Measurements from ENCODE around the gene RSL24D1. TPM values are rescaled to one million over a fixed set of nuclear protein-coding genes. Genes with fewer than 3 reads are reported as not detected.

Gene RSL24D1
- total and polyA plus RNA-seq, 9 of the 15 experiments (the other 6 are each of a cell fraction or from before 2014, with no cell fraction given) = 133 to 324 (median 223) TPM

DNA sequence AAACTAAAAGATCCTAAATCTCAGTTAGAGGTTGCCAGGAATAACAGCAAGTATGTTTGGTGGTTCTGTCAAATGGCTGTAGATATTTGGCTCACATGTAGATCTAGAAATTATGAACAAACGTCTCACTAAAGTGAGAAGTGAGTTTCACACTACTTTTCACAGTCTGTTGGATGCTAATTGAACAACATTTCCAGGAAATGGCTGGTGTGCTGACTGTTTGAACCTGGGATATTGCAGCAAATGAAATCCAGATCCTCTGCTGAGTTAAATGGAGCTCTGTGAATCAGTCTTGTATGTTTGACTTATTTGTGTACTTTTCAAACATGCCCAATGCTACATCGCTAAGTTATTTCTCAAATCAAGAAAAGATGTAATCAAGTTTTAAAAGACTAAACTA, 21.3 kb upstream of the RSL24D1 start:
- no peaks in the 10 kb centered on the region for H3K9me1 ChIP-seq (ENCODE audit: control insufficient read depth, insufficient read depth, low read length)
- no peak overlapping the region for H3K27ac ChIP-seq (ENCODE audit: extremely low read depth, low read depth, low read length)
- intact Hi-C loops (cut with micrococcal nuclease) (loop anchor here (1.0 kb wide), 2 partner anchors 217 to 221 kb away; no protein-coding TSS in a partner anchor), in situ Hi-C loops (cut with MboI) (loop anchor here (5.0 kb wide), 2 partner anchors 69 to 219 kb away; partner anchors contain the start of gene RAB27A)
- H3K9me3 ChIP-seq (replicated peaks; ENCODE audit: control insufficient read depth, insufficient read depth, low read depth, low read length) = no peaks in the 10 kb centered on the region
- H3K79me2 ChIP-seq (ENCODE audit: control insufficient read depth, insufficient read depth, low read length) = no peaks in the 10 kb centered on the region
- peak; percentile 9; the same call in 2 of the 3 replicates for ATAC-seq
- no peak overlapping the region for H2AFZ ChIP-seq (ENCODE audit: low read depth, low read length)
- no peak overlapping the region for H3K4me2 ChIP-seq (ENCODE audit: insufficient read depth, low read length)
- H3K4me3 ChIP-seq = no peak overlapping the region
- no peak for DNase-seq (ENCODE audit: extremely low read depth in 1 of 4, low spot score in 3 of 4)
- H4K20me1 ChIP-seq (replicated peaks; ENCODE audit: control insufficient read depth, insufficient read depth, low read length) = no peaks in the 10 kb centered on the region
- H3K36me3 ChIP-seq (ENCODE audit: control insufficient read depth, insufficient read depth, low read length) = peaks cover 68% of the 10 kb centered on the region
- no peak overlapping the region for H3K9ac ChIP-seq (ENCODE audit: insufficient read depth in 1 of 2, low read depth in 2 of 2, low read length in 2 of 2)
- H3K27me3 ChIP-seq (ENCODE audit: control insufficient read depth in 2 of 2, insufficient read depth in 2 of 2, low read length in 2 of 2) = no peaks in the 10 kb centered on the region
- BruUV-seq (replicated peaks) = no TSS peak
- POLR2A ChIA-PET = interaction anchor here (1.1 to 3.9 kb wide), 3 partner anchors 21 to 69 kb away, joined by 3 to 13 read pairs (median 3); partner anchors contain the start of gene RSL24D1
- 57% methylated on average over 2 of the region's 2 CpGs for WGBS (ENCODE audit: insufficient coverage, low coverage, missing lambda C conversion rate)
- H3K4me1 ChIP-seq (replicated peaks in 1 of 2; ENCODE audit: control insufficient read depth in 2 of 2, insufficient read depth in 2 of 2, low read length in 2 of 2) = peaks cover 0 to 25% of the 10 kb centered on the region in 2 experiments; a peak in 4 of 5 replicates
- CTCF ChIA-PET (ENCODE audit: low intra/inter-chr PET ratio) = interaction anchor here (0.5 to 2.3 kb wide), 5 partner anchors 21 to 1211 kb away, joined by 3 to 36 read pairs (median 4); partner anchors contain the start of genes RAB27A and RSL24D1
- FAIRE-seq = no peak
- TF ChIP-seq, protein P1, sequence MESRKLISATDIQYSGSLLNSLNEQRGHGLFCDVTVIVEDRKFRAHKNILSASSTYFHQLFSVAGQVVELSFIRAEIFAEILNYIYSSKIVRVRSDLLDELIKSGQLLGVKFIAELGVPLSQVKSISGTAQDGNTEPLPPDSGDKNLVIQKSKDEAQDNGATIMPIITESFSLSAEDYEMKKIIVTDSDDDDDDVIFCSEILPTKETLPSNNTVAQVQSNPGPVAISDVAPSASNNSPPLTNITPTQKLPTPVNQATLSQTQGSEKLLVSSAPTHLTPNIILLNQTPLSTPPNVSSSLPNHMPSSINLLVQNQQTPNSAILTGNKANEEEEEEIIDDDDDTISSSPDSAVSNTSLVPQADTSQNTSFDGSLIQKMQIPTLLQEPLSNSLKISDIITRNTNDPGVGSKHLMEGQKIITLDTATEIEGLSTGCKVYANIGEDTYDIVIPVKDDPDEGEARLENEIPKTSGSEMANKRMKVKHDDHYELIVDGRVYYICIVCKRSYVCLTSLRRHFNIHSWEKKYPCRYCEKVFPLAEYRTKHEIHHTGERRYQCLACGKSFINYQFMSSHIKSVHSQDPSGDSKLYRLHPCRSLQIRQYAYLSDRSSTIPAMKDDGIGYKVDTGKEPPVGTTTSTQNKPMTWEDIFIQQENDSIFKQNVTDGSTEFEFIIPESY (CRISPR knock-in tag; IDR thresholded peaks at IDR 0.05) = no peak
- TF ChIP-seq NFATC3 (IDR thresholded peaks at IDR 0.05) (no peak), ZNF583 (CRISPR knock-in tag; IDR thresholded peaks at IDR 0.05) (no peak), SNIP1 (IDR thresholded peaks at IDR 0.05; ENCODE audit: low read depth) (no peak), PML (IDR thresholded peaks at IDR 0.05; ENCODE audit: low read length) (no peak), DMBX1 (CRISPR knock-in tag; IDR thresholded peaks at IDR 0.05; ENCODE audit: borderline replicate concordance) (no peak), ZNF3 (CRISPR knock-in tag; IDR thresholded peaks at IDR 0.05) (no peak), RBM14 (IDR thresholded peaks at IDR 0.05; ENCODE audit: borderline replicate concordance, insufficient read depth, low read depth, low read length) (no peak), HNRNPK (IDR thresholded peaks at IDR 0.05; ENCODE audit: low read depth, low read length, poor library complexity, severe bottlenecking) (no peak), SIN3B (IDR thresholded peaks at IDR 0.05; ENCODE audit: low read depth) (no peak), STAG1 (CRISPR knock-in tag; IDR thresholded peaks at IDR 0.05; ENCODE audit: borderline replicate concordance) (no peak)
- TF ChIP-seq, protein P2, sequence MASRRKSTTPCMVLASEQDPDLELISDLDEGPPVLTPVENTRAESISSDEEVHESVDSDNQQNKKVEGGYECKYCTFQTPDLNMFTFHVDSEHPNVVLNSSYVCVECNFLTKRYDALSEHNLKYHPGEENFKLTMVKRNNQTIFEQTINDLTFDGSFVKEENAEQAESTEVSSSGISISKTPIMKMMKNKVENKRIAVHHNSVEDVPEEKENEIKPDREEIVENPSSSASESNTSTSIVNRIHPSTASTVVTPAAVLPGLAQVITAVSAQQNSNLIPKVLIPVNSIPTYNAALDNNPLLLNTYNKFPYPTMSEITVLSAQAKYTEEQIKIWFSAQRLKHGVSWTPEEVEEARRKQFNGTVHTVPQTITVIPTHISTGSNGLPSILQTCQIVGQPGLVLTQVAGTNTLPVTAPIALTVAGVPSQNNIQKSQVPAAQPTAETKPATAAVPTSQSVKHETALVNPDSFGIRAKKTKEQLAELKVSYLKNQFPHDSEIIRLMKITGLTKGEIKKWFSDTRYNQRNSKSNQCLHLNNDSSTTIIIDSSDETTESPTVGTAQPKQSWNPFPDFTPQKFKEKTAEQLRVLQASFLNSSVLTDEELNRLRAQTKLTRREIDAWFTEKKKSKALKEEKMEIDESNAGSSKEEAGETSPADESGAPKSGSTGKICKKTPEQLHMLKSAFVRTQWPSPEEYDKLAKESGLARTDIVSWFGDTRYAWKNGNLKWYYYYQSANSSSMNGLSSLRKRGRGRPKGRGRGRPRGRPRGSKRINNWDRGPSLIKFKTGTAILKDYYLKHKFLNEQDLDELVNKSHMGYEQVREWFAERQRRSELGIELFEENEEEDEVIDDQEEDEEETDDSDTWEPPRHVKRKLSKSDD (conservative IDR thresholded peaks at IDR 0.05; ENCODE audit: low read length) = no peak
- TF ChIP-seq, protein P3, sequence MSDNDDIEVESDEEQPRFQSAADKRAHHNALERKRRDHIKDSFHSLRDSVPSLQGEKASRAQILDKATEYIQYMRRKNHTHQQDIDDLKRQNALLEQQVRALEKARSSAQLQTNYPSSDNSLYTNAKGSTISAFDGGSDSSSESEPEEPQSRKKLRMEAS (CRISPR knock-in tag; IDR thresholded peaks at IDR 0.05) = no peak
- TF ChIP-seq, protein P4, sequence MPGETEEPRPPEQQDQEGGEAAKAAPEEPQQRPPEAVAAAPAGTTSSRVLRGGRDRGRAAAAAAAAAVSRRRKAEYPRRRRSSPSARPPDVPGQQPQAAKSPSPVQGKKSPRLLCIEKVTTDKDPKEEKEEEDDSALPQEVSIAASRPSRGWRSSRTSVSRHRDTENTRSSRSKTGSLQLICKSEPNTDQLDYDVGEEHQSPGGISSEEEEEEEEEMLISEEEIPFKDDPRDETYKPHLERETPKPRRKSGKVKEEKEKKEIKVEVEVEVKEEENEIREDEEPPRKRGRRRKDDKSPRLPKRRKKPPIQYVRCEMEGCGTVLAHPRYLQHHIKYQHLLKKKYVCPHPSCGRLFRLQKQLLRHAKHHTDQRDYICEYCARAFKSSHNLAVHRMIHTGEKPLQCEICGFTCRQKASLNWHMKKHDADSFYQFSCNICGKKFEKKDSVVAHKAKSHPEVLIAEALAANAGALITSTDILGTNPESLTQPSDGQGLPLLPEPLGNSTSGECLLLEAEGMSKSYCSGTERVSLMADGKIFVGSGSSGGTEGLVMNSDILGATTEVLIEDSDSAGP (CRISPR knock-in tag; IDR thresholded peaks at IDR 0.05) = no peak
- TF ChIP-seq, protein P5, sequence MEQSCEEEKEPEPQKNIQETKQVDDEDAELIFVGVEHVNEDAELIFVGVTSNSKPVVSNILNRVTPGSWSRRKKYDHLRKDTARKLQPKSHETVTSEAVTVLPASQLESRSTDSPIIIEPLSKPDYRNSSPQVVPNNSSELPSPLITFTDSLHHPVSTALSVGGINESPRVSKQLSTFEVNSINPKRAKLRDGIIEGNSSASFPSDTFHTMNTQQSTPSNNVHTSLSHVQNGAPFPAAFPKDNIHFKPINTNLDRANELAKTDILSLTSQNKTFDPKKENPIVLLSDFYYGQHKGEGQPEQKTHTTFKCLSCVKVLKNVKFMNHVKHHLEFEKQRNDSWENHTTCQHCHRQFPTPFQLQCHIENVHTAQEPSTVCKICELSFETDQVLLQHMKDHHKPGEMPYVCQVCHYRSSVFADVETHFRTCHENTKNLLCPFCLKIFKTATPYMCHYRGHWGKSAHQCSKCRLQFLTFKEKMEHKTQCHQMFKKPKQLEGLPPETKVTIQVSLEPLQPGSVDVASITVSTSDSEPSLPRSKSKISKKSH (CRISPR knock-in tag; IDR thresholded peaks at IDR 0.05) = no peak

Measured in K562 (cell line).